GM21526 (cell line): ENCODE measurements around the gene ARRDC5.
"Not testable (repeated sequence)": the region's sequence is repeated elsewhere in the genome, so short reads cannot be mapped to it uniquely, and the experiment has no call there.

Experiments used
- ATAC-seq: cut with Tn5 transposase; IDR thresholded peaks from one replicate; pipeline ENCODE4 v1.9.1; 2021; ENCODE audit warnings: moderate library complexity; ENCODE audit not compliant: unreplicated experiment, low FRiP score

Gene ARRDC5

GRCh38 chr19:4902796-4903195 lies at the start of gene ARRDC5:
TSS of gene ARRDC5 (minus strand) at chr19:4902896. CDS start at chr19:4902825, 71 bp downstream.
- no peak for ATAC-seq

- no peak for ATAC-seq
Measured at GRCh38 chr19:4951656-4952055, 49.0 kb upstream of the ARRDC5 start.

- not testable (repeated sequence) for ATAC-seq
Measured at GRCh38 chr19:4950650-4951049, 48.0 kb upstream of the ARRDC5 start.

- not testable (repeated sequence) for ATAC-seq
Measured at GRCh38 chr19:4941638-4942169, 39.0 kb upstream of the ARRDC5 start.

GRCh38 chr19:4939466-4939865 lies 36.8 kb upstream of the ARRDC5 start:
- no peak for ATAC-seq

- not testable (repeated sequence) for ATAC-seq
Measured at GRCh38 chr19:4938461-4938860, 35.8 kb upstream of the ARRDC5 start.

- no peak for ATAC-seq
Measured at GRCh38 chr19:4937060-4937459, 34.4 kb upstream of the ARRDC5 start.

- ATAC-seq: no peak
Measured at GRCh38 chr19:4935444-4935843, 32.7 kb upstream of the ARRDC5 start.

- no peak for ATAC-seq
Measured at GRCh38 chr19:4933528-4933927, 30.8 kb upstream of the ARRDC5 start.

- no peak for ATAC-seq
Measured at GRCh38 chr19:4932711-4933110, 30.0 kb upstream of the ARRDC5 start.

GRCh38 chr19:4930664-4931063 lies 28.0 kb upstream of the ARRDC5 start:
- no peak for ATAC-seq

- ATAC-seq: no peak
Measured at GRCh38 chr19:4929186-4929585, 26.5 kb upstream of the ARRDC5 start.

GRCh38 chr19:4923276-4923747 lies 20.6 kb upstream of the ARRDC5 start:
- ATAC-seq: no peak

- ATAC-seq: no peak
Measured at GRCh38 chr19:4922530-4923275, 20.0 kb upstream of the ARRDC5 start.

- ATAC-seq: no peak
Measured at GRCh38 chr19:4916292-4917082, 13.8 kb upstream of the ARRDC5 start.

GRCh38 chr19:4914736-4915501 lies 12.2 kb upstream of the ARRDC5 start:
- no peak for ATAC-seq

- ATAC-seq: no peak
Measured at GRCh38 chr19:4913996-4914735, 11.5 kb upstream of the ARRDC5 start.

- no peak for ATAC-seq
Measured at GRCh38 chr19:4911786-4912672, 9.3 kb upstream of the ARRDC5 start.

- no peak for ATAC-seq
Measured at GRCh38 chr19:4911314-4911713, 8.6 kb upstream of the ARRDC5 start.
